LNCaP clone FGC (cell line): ENCODE results near the gene MANF.

Experiments
- DNase-seq: peaks from one replicate; pipeline ENCODE4 v3.0.0-alpha.2; 2011; ENCODE audit warnings: low read depth
- H3K4me3 ChIP-seq: 2 replicates; pipeline ENCODE4 v1.5.1; 2011; ENCODE audit warnings: mild to moderate bottlenecking, low read depth, low read length, control low read depth
- TF ChIP-seq, protein P1 (sequence below): IDR thresholded peaks from 2 replicates; pipeline ENCODE4 v1.5.1; 2012; ENCODE audit warnings: mild to moderate bottlenecking; ENCODE audit not compliant: control insufficient read depth, insufficient read depth; ENCODE audit errors: extremely low read depth

MANF gene

GRCh38 chr3:51400166-51400565 lies 15.1 kb downstream of the MANF start:
- no peak overlapping the region for H3K4me3 ChIP-seq
- no peak for DNase-seq
- TF ChIP-seq, protein P1, sequence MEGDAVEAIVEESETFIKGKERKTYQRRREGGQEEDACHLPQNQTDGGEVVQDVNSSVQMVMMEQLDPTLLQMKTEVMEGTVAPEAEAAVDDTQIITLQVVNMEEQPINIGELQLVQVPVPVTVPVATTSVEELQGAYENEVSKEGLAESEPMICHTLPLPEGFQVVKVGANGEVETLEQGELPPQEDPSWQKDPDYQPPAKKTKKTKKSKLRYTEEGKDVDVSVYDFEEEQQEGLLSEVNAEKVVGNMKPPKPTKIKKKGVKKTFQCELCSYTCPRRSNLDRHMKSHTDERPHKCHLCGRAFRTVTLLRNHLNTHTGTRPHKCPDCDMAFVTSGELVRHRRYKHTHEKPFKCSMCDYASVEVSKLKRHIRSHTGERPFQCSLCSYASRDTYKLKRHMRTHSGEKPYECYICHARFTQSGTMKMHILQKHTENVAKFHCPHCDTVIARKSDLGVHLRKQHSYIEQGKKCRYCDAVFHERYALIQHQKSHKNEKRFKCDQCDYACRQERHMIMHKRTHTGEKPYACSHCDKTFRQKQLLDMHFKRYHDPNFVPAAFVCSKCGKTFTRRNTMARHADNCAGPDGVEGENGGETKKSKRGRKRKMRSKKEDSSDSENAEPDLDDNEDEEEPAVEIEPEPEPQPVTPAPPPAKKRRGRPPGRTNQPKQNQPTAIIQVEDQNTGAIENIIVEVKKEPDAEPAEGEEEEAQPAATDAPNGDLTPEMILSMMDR = no peak

DNA sequence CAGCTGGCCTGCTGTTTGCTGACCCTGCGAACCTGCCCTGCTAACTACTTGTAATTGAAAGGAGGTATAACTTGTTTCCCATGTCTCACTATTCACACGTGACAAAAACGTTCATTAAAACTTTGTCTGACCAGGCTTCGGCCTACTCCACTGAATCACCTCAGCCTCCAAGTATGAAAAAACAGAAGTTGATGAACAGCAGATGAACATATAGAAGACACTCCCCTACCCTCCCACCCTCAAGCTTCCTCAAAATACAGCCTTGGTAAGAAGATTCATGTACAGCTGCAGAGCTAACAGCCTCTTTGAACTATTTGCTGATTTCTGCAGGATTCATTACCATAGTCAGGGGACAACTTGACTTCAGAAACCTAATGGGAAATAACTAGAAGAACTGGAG lies 16.6 kb downstream of the MANF start:
- no peak overlapping the region for H3K4me3 ChIP-seq
- TF ChIP-seq, protein P1 = no peak
- no peak for DNase-seq

GRCh38 chr3:51403675-51404074 lies 18.6 kb downstream of the MANF start:
- H3K4me3 ChIP-seq = no peak overlapping the region
- TF ChIP-seq, protein P1 = no peak
- DNase-seq = no peak

GRCh38 chr3:51408021-51408420 lies 22.9 kb downstream of the MANF start:
- TF ChIP-seq, protein P1 = no peak
- no peak for DNase-seq
- H3K4me3 ChIP-seq = no peak overlapping the region

- TF ChIP-seq, protein P1 = no peak
- H3K4me3 ChIP-seq = no peak overlapping the region
- no peak for DNase-seq
These were observed 23.7 kb downstream of the MANF start for GRCh38 chr3:51408813-51409212.

DNA sequence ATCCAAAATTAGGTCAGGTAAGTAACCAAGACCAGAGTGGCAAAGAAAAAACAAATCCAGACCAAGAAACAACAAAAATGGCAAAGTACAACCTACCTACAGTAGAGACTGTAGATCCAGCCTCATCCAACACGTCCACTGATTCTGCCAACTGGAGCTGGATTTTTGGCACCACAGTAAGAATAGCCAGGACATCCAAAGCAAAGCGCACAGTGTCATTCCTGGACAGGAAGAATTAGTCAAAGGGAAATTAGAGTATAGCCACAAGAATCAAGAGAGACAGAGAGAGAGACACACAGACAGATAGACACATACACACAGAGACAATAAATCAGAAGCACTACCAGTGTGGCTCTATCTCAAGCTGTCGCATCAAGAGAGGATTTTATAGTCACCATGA lies 37.1 kb downstream of the MANF start:
- TF ChIP-seq, protein P1 = no peak
- no peak for DNase-seq
- H3K4me3 ChIP-seq = no peak overlapping the region

DNA sequence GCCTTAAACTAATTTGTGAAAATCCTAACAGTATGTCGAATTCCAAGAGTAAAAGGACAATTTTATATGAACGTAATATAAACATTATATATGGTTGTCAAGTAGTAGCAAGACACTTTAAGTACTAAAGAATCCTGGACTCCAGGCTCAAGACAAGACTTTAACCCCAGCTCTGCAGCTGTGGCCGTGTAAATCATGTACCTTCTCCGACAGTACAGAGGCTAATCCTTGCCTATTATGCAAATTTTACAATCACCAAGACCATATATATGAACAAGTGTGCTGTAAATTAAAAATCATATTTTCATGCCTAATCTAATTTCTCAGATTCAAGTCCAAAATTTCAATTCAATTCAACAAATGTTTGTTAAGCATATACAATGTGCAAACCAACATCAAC lies 41.8 kb downstream of the MANF start:
- no peak for DNase-seq
- TF ChIP-seq, protein P1 = no peak

More for the DNA sequence above, 41.8 kb downstream of the MANF start:
- H3K4me3 ChIP-seq = no peak overlapping the region
